ENCODE data around the gene PIGN.

The PIGN gene

GRCh38 chr18:62017618-62018017 lies 169.2 kb downstream of the PIGN start:
- no peak for DNase-seq (ENCODE audit: low read depth in 2 of 2)

- DNase-seq (ENCODE audit: low read depth in 2 of 2) = no peak
Observed at GRCh38 chr18:62011416-62011815, 175.4 kb downstream of the PIGN start.

- no peak for DNase-seq (ENCODE audit: low read depth in 2 of 2)
Observed at GRCh38 chr18:62009521-62009920, 177.3 kb downstream of the PIGN start.

DNA sequence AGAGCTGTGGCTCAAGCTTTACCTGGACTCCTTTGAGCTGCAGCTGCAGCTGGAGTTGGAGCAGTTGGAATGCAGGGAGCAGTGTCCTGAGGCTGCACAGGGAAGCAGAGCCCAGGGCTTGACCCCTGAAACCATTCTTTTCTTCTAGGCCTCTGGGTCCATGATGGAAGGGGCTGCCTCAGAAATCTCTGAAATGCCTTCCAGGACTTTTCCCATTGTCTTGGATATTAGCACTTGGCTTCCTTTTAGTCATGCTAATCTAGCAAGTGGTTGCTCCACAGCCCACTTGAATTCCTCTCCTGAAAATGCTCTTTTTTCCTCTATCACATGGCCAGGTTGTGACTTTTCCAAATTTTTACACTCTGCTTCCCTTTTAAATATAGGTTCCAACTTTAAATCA lies 185.5 kb downstream of the PIGN start:
- no peak for DNase-seq (ENCODE audit: low read depth in 2 of 2)

DNA sequence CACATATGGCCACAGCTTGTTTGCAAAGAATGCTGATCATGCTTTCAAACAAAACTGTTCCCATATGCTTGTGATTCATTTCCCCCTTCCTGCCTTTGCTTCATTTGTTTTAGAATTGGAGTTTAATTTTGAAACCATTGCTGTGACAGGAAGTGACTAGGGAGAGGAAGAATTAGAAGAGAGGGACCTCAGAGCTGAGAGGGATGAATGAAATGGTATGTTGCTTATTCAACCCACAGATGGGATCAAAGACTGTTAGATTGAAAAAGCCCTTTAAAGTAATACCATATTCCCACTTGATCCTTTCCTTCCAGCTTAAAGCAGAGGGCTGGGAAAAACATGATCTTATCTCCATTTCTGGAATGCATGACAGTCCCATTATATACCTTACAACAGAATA lies 187.9 kb downstream of the PIGN start:
- no peak for DNase-seq (ENCODE audit: low read depth in 2 of 2)

- DNase-seq (ENCODE audit: low read depth in 2 of 2) = no peak
Observed at GRCh38 chr18:61998335-61998734, 188.5 kb downstream of the PIGN start.

DNA sequence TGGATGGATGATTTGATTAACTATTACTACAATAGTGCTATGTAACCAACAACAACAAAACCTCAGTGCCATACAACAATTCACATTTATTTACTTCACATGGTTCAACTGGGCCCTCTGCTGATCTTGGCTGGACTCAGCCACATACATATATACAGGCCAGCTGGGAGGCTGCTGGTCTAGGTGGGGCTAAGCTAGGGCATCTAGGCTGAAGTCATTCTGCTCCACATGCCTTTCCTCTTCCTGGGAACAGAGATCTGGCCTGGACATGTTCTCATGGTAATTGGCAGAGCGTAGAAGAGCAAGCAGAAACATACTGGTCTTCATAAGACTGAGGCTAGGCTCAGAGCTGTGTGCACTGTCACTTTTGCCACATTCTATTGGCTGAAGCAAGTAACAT lies 191.2 kb downstream of the PIGN start:
- DNase-seq (ENCODE audit: low read depth in 2 of 2) = no peak

DNA sequence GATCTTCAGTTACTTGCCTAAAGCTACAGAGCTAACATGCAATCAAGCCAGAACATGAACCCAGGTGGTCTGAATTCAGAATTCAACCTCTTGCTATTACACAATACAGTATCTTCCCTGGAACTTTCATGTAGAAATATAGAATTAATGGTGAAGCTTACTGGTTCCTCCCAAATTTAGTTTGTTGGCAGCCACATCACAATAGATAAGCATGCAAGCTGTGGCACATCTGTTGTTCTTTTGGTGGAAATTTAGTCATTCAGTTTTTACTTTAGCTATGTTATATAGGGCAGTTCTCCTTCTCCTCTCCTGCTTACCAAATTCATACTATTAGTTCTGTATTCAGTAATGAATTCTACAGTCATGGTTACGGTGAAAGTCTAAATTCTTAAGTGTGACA lies 193.0 kb downstream of the PIGN start:
- DNase-seq (ENCODE audit: low read depth in 2 of 2) = no peak

- DNase-seq (ENCODE audit: low read depth in 2 of 2) = no peak
Observed at GRCh38 chr18:61992923-61993322, 193.9 kb downstream of the PIGN start.

- DNase-seq (ENCODE audit: low read depth in 2 of 2) = no peak
Observed at GRCh38 chr18:61992285-61992684, 194.6 kb downstream of the PIGN start.

DNA sequence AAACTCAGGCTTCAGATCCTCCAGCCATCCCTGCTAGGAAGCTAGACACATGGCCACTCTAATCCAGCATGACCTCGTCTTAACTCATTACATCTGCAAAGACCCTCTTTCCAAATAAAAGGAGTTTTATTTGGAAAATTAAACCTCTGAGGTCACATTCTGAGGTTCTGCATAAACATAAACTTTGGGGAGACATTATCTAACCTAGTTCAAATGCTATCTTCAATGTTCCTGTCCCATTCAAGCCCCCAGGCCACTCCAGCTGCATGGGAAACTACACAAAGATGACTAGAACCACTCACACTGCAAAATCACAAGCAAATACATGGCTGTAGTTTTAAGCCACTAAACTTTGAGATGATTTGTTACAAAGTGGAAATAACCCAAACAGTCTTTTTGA lies 195.0 kb downstream of the PIGN start:
- no peak for DNase-seq (ENCODE audit: low read depth in 2 of 2)

- DNase-seq (ENCODE audit: low read depth in 2 of 2) = no peak
Observed at GRCh38 chr18:61991201-61991600, 195.7 kb downstream of the PIGN start.

All from stimulated activated CD4-positive, alpha-beta T cell treated with anti-CD3 and anti-CD28 coated beads, Interleukin-4, amount 100 ng/mL, for 48 hours (primary cell).